ENCODE data around the gene PAQR5. TPM values are rescaled to one million over a fixed set of nuclear protein-coding genes. Genes with fewer than 3 reads are reported as not detected.

PAQR5 gene
- total RNA-seq, 2 donors from 2014 or later: 1.2 to 6.1 TPM

GRCh38 chr15:69450968-69451695 lies 152.4 kb downstream of the PAQR5 start:
- ATAC-seq (ENCODE audit: insufficient number of reproducible peaks, low FRiP score, low read depth): no peak
- Histone ChIP-seq H3K27ac (peak overlapping the region; percentile 94 to 97), H3K4me3 (peak overlapping the region; percentile 97), H3K9me3 (no peaks in the 10 kb centered on the region), H3K27me3 (replicated peaks; ENCODE audit: insufficient read depth) (no peaks in the 10 kb centered on the region), H3K4me1 (ENCODE audit: control insufficient read depth in 1 of 2, low read depth in 2 of 2) (peaks cover 17 to 24% of the 10 kb centered on the region in 2 donors), H3K36me3 (peaks cover 10% of the 10 kb centered on the region)
- DNase-seq (ENCODE audit: low spot score): no peak
- no peak for TF ChIP-seq CTCF (IDR thresholded peaks at IDR 0.05)

GRCh38 chr15:69451951-69452691 lies 153.4 kb downstream of the PAQR5 start:
- DNase-seq (ENCODE audit: low spot score): no peak
- Histone ChIP-seq H3K4me3 (peak overlapping the region; percentile 97), H3K36me3 (peaks cover 14% of the 10 kb centered on the region), H3K9me3 (no peaks in the 10 kb centered on the region), H3K27ac (peak overlapping the region; percentile 94 to 97), H3K27me3 (replicated peaks; ENCODE audit: insufficient read depth) (no peaks in the 10 kb centered on the region), H3K4me1 (ENCODE audit: control insufficient read depth in 1 of 2, low read depth in 2 of 2) (peaks cover 17 to 26% of the 10 kb centered on the region in 2 donors)
- ATAC-seq (ENCODE audit: insufficient number of reproducible peaks, low FRiP score, low read depth): peak; percentile 7
- TF ChIP-seq CTCF (IDR thresholded peaks at IDR 0.05): no peak

GRCh38 chr15:69452692-69453521 lies 154.2 kb downstream of the PAQR5 start, which contains the start of gene RPLP1:
RPLP1 (plus strand) TSS chr15:69452818; CDS start chr15:69452949, 131 bp downstream.
- no peak for TF ChIP-seq CTCF (IDR thresholded peaks at IDR 0.05)
- H3K36me3 ChIP-seq: peaks cover 14% of the 10 kb centered on the region
- H3K27me3 ChIP-seq (replicated peaks; ENCODE audit: insufficient read depth): no peaks in the 10 kb centered on the region
- H3K27ac ChIP-seq: peak within 1 kb of the TSS; percentile 94 to 97
- peaks cover 17 to 26% of the 10 kb centered on the region in 2 donors for H3K4me1 ChIP-seq (ENCODE audit: control insufficient read depth in 1 of 2, low read depth in 2 of 2)
- peak within 1 kb of the TSS; percentile 97 for H3K4me3 ChIP-seq
- ATAC-seq (ENCODE audit: insufficient number of reproducible peaks, low FRiP score, low read depth) (peak; percentile 82), DNase-seq (ENCODE audit: low spot score) (peak; percentile 81)
- H3K9me3 ChIP-seq: no peaks in the 10 kb centered on the region

- Histone ChIP-seq H3K27me3 (replicated peaks; ENCODE audit: insufficient read depth) (no peaks in the 10 kb centered on the region), H3K27ac (no peak overlapping the region), H3K9me3 (no peaks in the 10 kb centered on the region), H3K4me3 (peak overlapping the region; percentile 97), H3K36me3 (peaks cover 14% of the 10 kb centered on the region), H3K4me1 (ENCODE audit: control insufficient read depth in 1 of 2, low read depth in 2 of 2) (peaks cover 17 to 26% of the 10 kb centered on the region in 2 donors)
- DNase-seq (ENCODE audit: low spot score) (no peak), ATAC-seq (ENCODE audit: insufficient number of reproducible peaks, low FRiP score, low read depth) (no peak)
- TF ChIP-seq CTCF (IDR thresholded peaks at IDR 0.05): no peak
Measured at GRCh38 chr15:69454953-69455352, 156.2 kb downstream of the PAQR5 start.

Data from thoracic aorta (tissue), 2 donors.